ENCODE results near the gene CTSL. TPM values are rescaled to one million over a fixed set of nuclear protein-coding genes. Genes with fewer than 3 reads are reported as not detected.

Gene CTSL
- total and polyA plus RNA-seq, 5 experiments from 2014 or later: 0.87 to 27.5 (median 17.3) TPM; not detected in 1

- no peak for DNase-seq
- peaks cover 0 to 6% (median under 1%) of the 10 kb centered on the region in 4 donors for H3K4me1 Mint-ChIP-seq
- ATAC-seq: no peak
- no peak overlapping the region for H3K27ac Mint-ChIP-seq
- H3K36me3 Mint-ChIP-seq: no peaks in the 10 kb centered on the region
- H3K9me3 Mint-ChIP-seq: no peaks in the 10 kb centered on the region
- POLR2A ChIA-PET: no interaction called here
- no peak overlapping the region for H3K4me3 Mint-ChIP-seq
- peaks cover 2 to 14% (median 5%) of the 10 kb centered on the region in 5 donors for H3K27me3 Mint-ChIP-seq
These were observed 9.8 kb upstream of the CTSL start for GRCh38 chr9:87716141-87716540.

DNA sequence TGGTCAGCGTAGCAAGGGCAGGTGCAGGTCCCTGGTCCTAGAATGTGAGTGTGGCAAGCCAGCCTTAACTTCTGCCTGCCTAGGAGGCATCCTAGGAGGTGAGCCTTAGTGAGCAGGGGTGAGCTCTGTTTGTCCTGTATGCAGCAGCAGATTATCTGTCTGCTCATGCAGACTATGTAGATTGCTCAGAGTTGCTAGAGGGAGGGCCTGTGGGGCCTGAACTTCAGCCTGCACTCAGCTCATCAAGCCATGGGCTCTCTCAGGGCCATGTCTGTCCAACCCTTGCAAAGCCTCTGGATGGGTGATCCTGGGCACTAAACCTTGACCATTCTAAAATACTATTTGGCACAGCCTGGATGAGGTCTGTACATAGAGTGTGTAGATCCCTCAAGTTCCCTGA, 8.5 kb upstream of the CTSL start:
- DNase-seq: no peak
- Mint-ChIP-seq H3K4me3 (no peak overlapping the region), H3K27ac (no peak overlapping the region), H3K27me3 (peaks cover 2 to 28% (median 6%) of the 10 kb centered on the region in 5 donors), H3K4me1 (peaks cover 0 to 6% (median under 1%) of the 10 kb centered on the region in 4 donors), H3K9me3 (no peaks in the 10 kb centered on the region), H3K36me3 (no peaks in the 10 kb centered on the region)
- POLR2A ChIA-PET: interaction anchor here (0.6 kb wide), 1 partner anchor 53 kb away, joined by 3 read pairs; no protein-coding TSS in a partner anchor
- no peak for ATAC-seq

GRCh38 chr9:87718231-87718630, 7.7 kb upstream of the CTSL start:
- POLR2A ChIA-PET: no interaction called here
- no peak overlapping the region for H3K27ac Mint-ChIP-seq
- peaks cover 2 to 35% (median 6%) of the 10 kb centered on the region in 5 donors for H3K27me3 Mint-ChIP-seq
- no peaks in the 10 kb centered on the region for H3K9me3 Mint-ChIP-seq
- H3K4me1 Mint-ChIP-seq: peaks cover 0 to 2% (median under 1%) of the 10 kb centered on the region in 4 donors
- DNase-seq: no peak
- H3K36me3 Mint-ChIP-seq: no peaks in the 10 kb centered on the region
- ATAC-seq: no peak
- no peak overlapping the region for H3K4me3 Mint-ChIP-seq

- ATAC-seq (no peak), DNase-seq (no peak)
- Mint-ChIP-seq H3K4me3 (no peak overlapping the region), H3K36me3 (no peaks in the 10 kb centered on the region), H3K9me3 (no peaks in the 10 kb centered on the region), H3K4me1 (peaks cover 0 to 2% (median 0%) of the 10 kb centered on the region in 4 donors), H3K27ac (no peak overlapping the region), H3K27me3 (peaks cover 2 to 43% (median 9%) of the 10 kb centered on the region in 5 donors)
- POLR2A ChIA-PET: no interaction called here
These were observed 6.9 kb upstream of the CTSL start for GRCh38 chr9:87718852-87719612.

DNA sequence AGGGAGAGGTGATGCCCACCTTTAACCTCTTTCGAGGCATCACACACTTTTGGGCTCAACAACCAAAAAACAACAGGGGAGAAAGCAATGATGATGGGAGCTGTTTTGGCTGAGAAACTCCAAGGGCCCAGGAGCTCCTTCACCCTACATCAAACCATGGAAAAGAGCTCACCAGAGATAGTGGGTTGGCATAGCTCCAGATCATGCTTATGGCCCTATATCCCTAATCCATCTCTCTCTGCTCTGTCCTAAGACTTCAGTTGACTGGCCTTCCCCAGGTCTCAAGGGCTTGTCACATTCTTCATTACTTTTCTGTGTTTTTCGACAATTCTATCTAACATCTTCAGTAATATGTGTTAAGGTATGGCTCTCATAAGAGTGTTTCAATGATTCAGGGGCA, 5.7 kb upstream of the CTSL start:
- DNase-seq (no peak), ATAC-seq (no peak)
- H3K4me1 Mint-ChIP-seq: peaks cover 0 to 3% (median under 1%) of the 10 kb centered on the region in 4 donors
- H3K27me3 Mint-ChIP-seq: peaks cover 0 to 55% (median 19%) of the 10 kb centered on the region in 5 donors
- no peak overlapping the region for H3K4me3 Mint-ChIP-seq
- no peaks in the 10 kb centered on the region for H3K9me3 Mint-ChIP-seq
- no peaks in the 10 kb centered on the region for H3K36me3 Mint-ChIP-seq
- POLR2A ChIA-PET: no interaction called here
- no peak overlapping the region for H3K27ac Mint-ChIP-seq

- Mint-ChIP-seq H3K9me3 (no peaks in the 10 kb centered on the region), H3K4me1 (peaks cover 4 to 10% (median 7%) of the 10 kb centered on the region in 4 donors), H3K4me3 (no peak overlapping the region), H3K27ac (no peak overlapping the region), H3K36me3 (no peaks in the 10 kb centered on the region), H3K27me3 (peaks cover 0 to 67% (median 26%) of the 10 kb centered on the region in 5 donors)
- ATAC-seq (no peak), DNase-seq (no peak)
- POLR2A ChIA-PET: no interaction called here
These were observed 3.4 kb upstream of the CTSL start for GRCh38 chr9:87722393-87723088.

DNA sequence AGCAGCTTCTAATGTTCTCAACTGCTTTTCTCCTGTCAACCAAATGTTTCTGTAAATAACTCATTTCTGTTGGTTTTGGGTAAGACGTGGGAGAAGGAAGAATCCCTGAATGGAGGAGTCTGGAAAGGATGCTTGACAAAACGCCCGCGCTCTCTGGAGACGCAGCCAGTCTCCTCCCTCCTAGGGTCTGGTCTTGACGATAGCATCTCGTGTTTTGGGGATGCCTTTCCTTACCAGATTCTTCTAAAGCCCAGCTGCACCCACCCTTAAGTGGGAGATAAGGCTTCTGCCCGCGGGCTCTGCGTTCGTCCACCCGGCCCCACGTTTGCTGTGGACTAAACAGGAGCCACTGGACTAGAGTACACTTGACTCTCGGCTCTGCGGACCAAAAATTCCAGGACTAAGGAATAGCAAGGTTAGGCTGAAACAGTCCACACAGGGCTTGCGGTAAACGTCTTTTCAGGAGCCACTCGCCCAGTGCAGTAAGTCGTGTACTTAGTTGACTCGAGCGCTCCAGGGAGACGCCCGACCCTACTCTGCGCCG, 491 bp upstream of the CTSL start:
- DNase-seq (no peak), ATAC-seq (no peak)
- Mint-ChIP-seq H3K27me3 (peaks cover 0 to 54% (median 29%) of the 10 kb centered on the region in 5 donors), H3K27ac (peak overlapping the region in 4 of 10 donors; percentile 66 to 94 (median 90)), H3K4me3 (peak overlapping the region; percentile 58 to 93 (median 77)), H3K36me3 (no peaks in the 10 kb centered on the region), H3K4me1 (peaks cover 4 to 13% (median 8%) of the 10 kb centered on the region in 4 donors), H3K9me3 (no peaks in the 10 kb centered on the region)
- POLR2A ChIA-PET: no interaction called here

GRCh38 chr9:87729246-87729645, 3.3 kb downstream of the CTSL start:
- Mint-ChIP-seq H3K27ac (peak overlapping the region in 1 of 10 donors; percentile 31), H3K4me1 (peaks cover 4 to 13% (median 8%) of the 10 kb centered on the region in 4 donors), H3K9me3 (peaks cover 0 to 11% (median 0%) of the 10 kb centered on the region in 9 donors), H3K4me3 (no peak overlapping the region), H3K27me3 (peaks cover 4 to 55% (median 39%) of the 10 kb centered on the region in 5 donors), H3K36me3 (peaks cover 0 to 3% (median 0%) of the 10 kb centered on the region in 3 donors)
- DNase-seq (no peak), ATAC-seq (no peak)
- POLR2A ChIA-PET: no interaction called here

DNA sequence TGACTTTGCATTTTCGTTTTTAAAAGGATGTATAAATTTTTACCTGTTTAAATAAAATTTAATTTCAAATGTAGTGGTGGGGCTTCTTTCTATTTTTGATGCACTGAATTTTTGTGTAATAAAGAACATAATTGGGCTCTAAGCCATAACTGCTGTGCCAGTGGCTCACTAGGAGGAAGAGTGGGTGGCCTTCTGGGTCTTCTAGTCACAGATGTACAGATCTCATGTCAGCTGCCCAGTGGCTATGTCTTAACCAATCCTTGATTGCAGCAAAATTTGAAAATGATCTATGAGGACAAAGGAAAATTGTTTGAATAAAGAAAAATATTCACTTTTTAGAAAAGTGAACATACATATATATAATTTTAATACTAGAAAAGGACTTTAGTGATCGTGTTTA, 5.4 kb downstream of the CTSL start:
- no peak for DNase-seq
- ATAC-seq: no peak
- Mint-ChIP-seq H3K36me3 (peaks cover 0 to 3% (median 0%) of the 10 kb centered on the region in 3 donors), H3K27ac (no peak overlapping the region), H3K4me1 (peaks cover 0 to 4% (median 1%) of the 10 kb centered on the region in 4 donors), H3K9me3 (peaks cover 0 to 11% (median 0%) of the 10 kb centered on the region in 9 donors), H3K4me3 (no peak overlapping the region), H3K27me3 (peaks cover 9 to 37% (median 33%) of the 10 kb centered on the region in 5 donors)
- POLR2A ChIA-PET: no interaction called here

- peaks cover 0 to 13% (median 2%) of the 10 kb centered on the region in 9 donors for H3K9me3 Mint-ChIP-seq
- no peak overlapping the region for H3K27ac Mint-ChIP-seq
- DNase-seq (no peak), ATAC-seq (no peak)
- H3K36me3 Mint-ChIP-seq: peaks cover 0 to 3% (median 0%) of the 10 kb centered on the region in 3 donors
- no peak overlapping the region for H3K4me3 Mint-ChIP-seq
- peaks cover 15 to 36% (median 33%) of the 10 kb centered on the region in 5 donors for H3K27me3 Mint-ChIP-seq
- POLR2A ChIA-PET: no interaction called here
- peaks cover 0 to 3% (median 1%) of the 10 kb centered on the region in 4 donors for H3K4me1 Mint-ChIP-seq
These were observed 6.4 kb downstream of the CTSL start for GRCh38 chr9:87732344-87732743.

DNA sequence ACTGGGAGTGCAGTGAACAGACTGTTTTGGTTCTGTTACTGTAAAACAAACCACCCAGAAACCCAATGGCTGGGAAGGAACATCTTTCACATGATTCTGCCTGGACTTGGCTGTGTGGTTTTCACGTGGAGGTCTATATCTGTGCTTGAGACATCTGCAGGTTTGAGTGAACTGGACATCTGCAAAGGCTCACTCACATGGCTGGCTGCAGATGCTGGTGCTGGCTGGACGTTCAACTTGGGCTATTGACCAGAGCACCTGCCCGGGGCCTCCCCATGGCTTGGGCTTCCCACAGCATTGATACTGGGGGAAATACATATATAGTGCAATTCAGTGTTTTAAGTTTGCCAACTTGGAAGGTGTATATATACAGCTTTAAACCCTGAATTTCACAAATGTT, 6.8 kb downstream of the CTSL start:
- H3K27me3 Mint-ChIP-seq: peaks cover 18 to 36% (median 31%) of the 10 kb centered on the region in 5 donors
- POLR2A ChIA-PET: no interaction called here
- no peak overlapping the region for H3K27ac Mint-ChIP-seq
- ATAC-seq (no peak), DNase-seq (no peak)
- H3K4me1 Mint-ChIP-seq: peaks cover 0 to 1% (median under 1%) of the 10 kb centered on the region in 4 donors
- peaks cover 0 to 13% (median 2%) of the 10 kb centered on the region in 9 donors for H3K9me3 Mint-ChIP-seq
- H3K36me3 Mint-ChIP-seq: peaks cover 0 to 3% (median 0%) of the 10 kb centered on the region in 3 donors
- H3K4me3 Mint-ChIP-seq: no peak overlapping the region

- no peak overlapping the region for H3K4me3 Mint-ChIP-seq
- ATAC-seq (no peak), DNase-seq (no peak)
- H3K4me1 Mint-ChIP-seq: no peaks in the 10 kb centered on the region
- H3K36me3 Mint-ChIP-seq: peaks cover 0 to 3% (median 0%) of the 10 kb centered on the region in 3 donors
- peaks cover 20 to 36% (median 28%) of the 10 kb centered on the region in 5 donors for H3K27me3 Mint-ChIP-seq
- no peak overlapping the region for H3K27ac Mint-ChIP-seq
- peaks cover 0 to 18% (median 3%) of the 10 kb centered on the region in 9 donors for H3K9me3 Mint-ChIP-seq
- POLR2A ChIA-PET: no interaction called here
These were observed 7.5 kb downstream of the CTSL start for GRCh38 chr9:87733273-87734052.
